ENCODE measurements around the gene UTP25.

Gene UTP25

DNA sequence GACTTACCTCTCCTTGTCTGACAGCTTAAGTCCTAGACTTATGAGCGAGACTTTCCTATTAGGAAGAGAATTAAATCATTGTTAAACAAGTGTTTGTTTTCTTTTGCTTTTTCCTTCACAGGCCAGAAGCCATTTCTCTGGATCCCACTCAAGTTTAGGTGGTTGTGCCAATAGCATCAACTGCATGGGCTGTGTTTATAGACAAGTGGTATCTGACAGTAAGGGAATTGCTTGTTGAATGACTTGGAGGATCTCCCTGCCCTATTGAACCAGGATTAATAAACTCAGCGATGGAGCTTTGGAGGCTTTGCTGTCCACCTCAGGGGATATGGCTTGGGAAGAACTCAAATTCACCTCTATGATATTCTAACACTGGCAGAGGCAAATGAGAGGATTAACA, 43.7 kb downstream of the UTP25 start:
- Histone ChIP-seq H3K9me3 (ENCODE audit: control insufficient read depth in 2 of 2, low read length in 2 of 2) (no peaks in the 10 kb centered on the region), H3K27ac (ENCODE audit: low read length) (no peak overlapping the region), H3K4me3 (ENCODE audit: low read length in 2 of 2) (no peak overlapping the region), H3K4me1 (ENCODE audit: control insufficient read depth, insufficient read depth, low read length) (no peaks in the 10 kb centered on the region), H3K9ac (ENCODE audit: low read length in 2 of 2) (no peak overlapping the region), H3K36me3 (ENCODE audit: control insufficient read depth in 2 of 2, insufficient read depth in 2 of 2, low read length in 2 of 2) (no peaks in the 10 kb centered on the region), H3K27me3 (ENCODE audit: control insufficient read depth in 1 of 2, insufficient read depth in 2 of 2, low read length in 2 of 2) (no peaks in the 10 kb centered on the region)

DNA sequence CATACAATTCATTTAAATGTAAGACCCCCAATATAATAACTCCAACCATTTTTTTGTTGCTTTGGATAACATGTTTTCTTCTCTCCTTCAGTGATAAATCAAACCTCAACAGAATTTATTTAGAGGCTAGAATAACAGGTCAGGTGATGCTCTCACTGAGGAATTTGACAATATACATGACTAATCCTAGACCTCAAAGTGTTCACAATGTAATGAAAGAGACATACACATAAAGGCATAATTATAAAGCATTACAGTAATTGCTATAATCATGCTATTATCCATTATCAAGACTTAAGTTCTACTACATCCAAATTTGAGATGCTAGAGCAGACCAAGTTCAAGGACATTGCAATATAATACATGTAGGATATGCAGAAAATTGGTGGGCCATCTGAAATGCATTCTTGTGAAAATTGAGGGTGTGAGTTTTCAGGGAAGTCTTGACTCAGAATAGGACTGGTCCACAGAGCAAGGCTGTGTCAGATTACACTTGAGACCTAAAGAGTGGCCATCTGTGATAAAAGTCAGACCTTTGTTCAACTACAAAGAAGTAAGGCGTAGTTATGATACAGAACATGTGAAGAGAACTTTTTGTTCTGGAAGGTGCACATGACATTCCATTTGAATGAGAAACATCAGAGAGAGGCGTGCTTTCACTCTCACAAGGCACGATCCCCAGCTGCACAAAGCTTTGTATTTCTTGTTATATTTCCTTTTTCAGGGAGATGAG, 45.5 kb downstream of the UTP25 start:
- Histone ChIP-seq H3K27me3 (ENCODE audit: control insufficient read depth in 1 of 2, insufficient read depth in 2 of 2, low read length in 2 of 2) (no peaks in the 10 kb centered on the region), H3K36me3 (ENCODE audit: control insufficient read depth in 2 of 2, insufficient read depth in 2 of 2, low read length in 2 of 2) (no peaks in the 10 kb centered on the region), H3K9ac (ENCODE audit: low read length in 2 of 2) (no peak overlapping the region), H3K4me1 (ENCODE audit: control insufficient read depth, insufficient read depth, low read length) (no peaks in the 10 kb centered on the region), H3K27ac (ENCODE audit: low read length) (no peak overlapping the region), H3K4me3 (ENCODE audit: low read length in 2 of 2) (no peak overlapping the region), H3K9me3 (ENCODE audit: control insufficient read depth in 2 of 2, low read length in 2 of 2) (no peaks in the 10 kb centered on the region)

DNA sequence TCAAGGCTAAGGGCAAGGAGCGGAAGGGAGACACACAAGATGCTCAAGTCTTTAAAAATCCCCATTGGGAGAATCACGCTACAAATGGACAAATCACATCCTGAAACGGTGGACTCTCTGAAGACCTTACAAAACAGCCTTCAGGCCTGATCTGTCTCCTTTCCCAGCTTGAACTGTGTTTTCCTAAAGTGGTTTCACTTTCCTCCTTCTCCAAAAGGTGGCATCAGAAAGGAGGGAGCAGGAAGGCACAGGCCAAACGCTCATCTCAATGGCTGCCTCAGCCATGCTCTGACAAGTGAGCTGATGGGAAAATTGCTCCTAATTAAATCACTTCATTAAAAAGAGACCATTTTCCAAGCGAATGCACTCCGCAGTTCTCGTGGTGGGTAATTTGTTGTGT, 47.7 kb downstream of the UTP25 start:
- Histone ChIP-seq H3K27ac (ENCODE audit: low read length) (no peak overlapping the region), H3K36me3 (ENCODE audit: control insufficient read depth in 2 of 2, insufficient read depth in 2 of 2, low read length in 2 of 2) (no peaks in the 10 kb centered on the region)

DNA sequence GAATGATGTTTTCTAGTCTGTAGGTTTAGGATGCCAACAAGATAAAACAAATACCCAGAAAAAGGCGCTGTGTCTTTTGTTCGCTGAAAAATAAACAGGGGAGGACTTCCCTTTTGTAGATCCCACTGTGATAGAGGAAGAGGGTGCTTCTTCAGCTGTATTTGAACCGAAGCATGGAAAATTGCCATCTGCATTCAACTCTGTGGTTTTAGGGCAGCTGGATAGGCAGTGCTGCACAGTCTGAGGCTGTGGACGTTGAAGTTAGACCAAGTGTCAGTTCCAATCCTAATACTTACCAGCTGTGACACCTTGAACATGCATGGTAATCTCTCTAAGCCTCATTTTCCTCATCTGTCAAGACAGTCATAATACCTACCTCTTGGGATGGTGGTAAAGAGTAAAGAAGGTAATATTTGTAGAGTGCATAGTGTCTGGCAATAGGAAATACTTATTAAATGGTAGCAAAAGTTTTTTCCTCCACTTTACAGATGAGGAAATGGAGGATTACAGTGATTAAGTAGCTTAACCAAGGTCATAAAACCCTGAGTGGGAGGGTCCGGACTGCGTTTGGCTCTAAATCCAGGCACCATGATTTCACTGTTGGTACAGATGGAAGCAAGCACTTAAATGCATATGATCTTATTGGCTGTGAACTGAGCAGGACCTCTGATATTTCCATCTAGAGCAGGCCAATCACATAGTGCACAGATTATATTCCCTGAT, 48.5 kb downstream of the UTP25 start:
- Histone ChIP-seq H3K36me3 (ENCODE audit: control insufficient read depth in 2 of 2, insufficient read depth in 2 of 2, low read length in 2 of 2) (no peaks in the 10 kb centered on the region), H3K9ac (ENCODE audit: low read length in 2 of 2) (no peak overlapping the region), H3K4me1 (ENCODE audit: control insufficient read depth, insufficient read depth, low read length) (no peaks in the 10 kb centered on the region), H3K9me3 (ENCODE audit: control insufficient read depth in 2 of 2, low read length in 2 of 2) (no peaks in the 10 kb centered on the region), H3K4me3 (ENCODE audit: low read length in 2 of 2) (no peak overlapping the region), H3K27me3 (ENCODE audit: control insufficient read depth in 1 of 2, insufficient read depth in 2 of 2, low read length in 2 of 2) (peaks cover under 1 to 6% of the 10 kb centered on the region in 2 donors), H3K27ac (ENCODE audit: low read length) (no peak overlapping the region)

More for the DNA sequence above, 47.7 kb downstream of the UTP25 start:
- H3K9me3 ChIP-seq (ENCODE audit: control insufficient read depth in 2 of 2, low read length in 2 of 2), result no peaks in the 10 kb centered on the region
- no peaks in the 10 kb centered on the region for H3K4me1 ChIP-seq (ENCODE audit: control insufficient read depth, insufficient read depth, low read length)
- peaks cover 0 to 6% of the 10 kb centered on the region in 2 donors for H3K27me3 ChIP-seq (ENCODE audit: control insufficient read depth in 1 of 2, insufficient read depth in 2 of 2, low read length in 2 of 2)
- H3K9ac ChIP-seq (ENCODE audit: low read length in 2 of 2), result no peak overlapping the region
- H3K4me3 ChIP-seq (ENCODE audit: low read length in 2 of 2), result no peak overlapping the region

DNA sequence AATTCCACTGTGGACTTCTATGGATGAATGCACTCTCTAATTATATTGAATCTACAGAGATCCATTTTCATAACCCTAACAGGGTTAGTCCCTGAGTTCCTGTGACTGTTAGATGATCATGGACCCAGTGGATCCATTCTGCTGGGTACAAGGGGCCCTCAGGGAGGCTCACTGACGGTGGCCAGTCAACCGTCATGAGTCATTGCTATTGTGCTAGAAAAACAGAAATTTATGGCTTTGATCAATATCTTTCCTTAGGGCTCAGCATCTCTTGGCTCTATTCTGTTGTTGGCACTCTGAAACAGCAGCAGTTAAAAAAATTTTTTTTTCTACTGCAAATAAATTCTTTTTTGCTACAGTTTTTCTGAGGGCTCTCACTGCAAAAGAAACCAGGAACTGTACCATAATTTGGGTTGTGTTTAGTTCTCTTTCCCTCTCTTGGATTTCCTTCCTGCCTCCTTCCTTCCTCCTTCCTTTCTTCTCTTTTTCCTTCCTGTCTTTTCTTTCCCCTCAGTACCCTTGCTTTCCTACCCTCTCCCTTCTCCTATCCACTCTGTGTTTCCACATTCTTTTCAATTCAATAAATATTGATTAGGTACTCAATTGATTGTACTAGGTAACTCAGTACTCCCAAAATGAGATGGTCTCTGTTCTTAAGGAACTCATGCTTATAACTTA, 49.5 kb downstream of the UTP25 start:
- no peaks in the 10 kb centered on the region for H3K9me3 ChIP-seq (ENCODE audit: control insufficient read depth in 2 of 2, low read length in 2 of 2)
- H3K27me3 ChIP-seq (ENCODE audit: control insufficient read depth in 1 of 2, insufficient read depth in 2 of 2, low read length in 2 of 2), result peaks cover 2 to 9% of the 10 kb centered on the region in 2 donors
- H3K27ac ChIP-seq (ENCODE audit: low read length), result no peak overlapping the region

DNA sequence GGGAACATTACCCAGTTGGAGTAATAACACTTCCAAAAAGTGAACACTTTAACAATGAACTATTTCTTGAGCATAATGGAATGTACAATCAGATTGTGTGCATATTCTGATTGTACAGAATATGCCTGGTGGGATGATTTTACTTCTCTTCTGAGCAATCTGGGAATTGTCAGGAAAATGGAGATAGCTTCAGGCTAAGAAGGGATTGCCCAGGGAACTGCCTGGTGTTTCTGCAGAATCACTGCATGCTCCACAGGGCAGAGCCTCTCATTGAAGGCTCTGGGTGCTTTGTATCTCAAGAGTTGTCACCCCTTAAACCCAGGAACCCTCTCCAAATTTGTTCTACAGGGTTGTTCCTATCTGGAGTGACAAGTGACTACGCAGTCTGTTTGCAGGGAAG, 51.2 kb downstream of the UTP25 start:
- no peak overlapping the region for H3K4me3 ChIP-seq (ENCODE audit: low read length in 2 of 2)

More for the DNA sequence above, 49.5 kb downstream of the UTP25 start:
- Histone ChIP-seq H3K4me1 (ENCODE audit: control insufficient read depth, insufficient read depth, low read length) (no peaks in the 10 kb centered on the region), H3K9ac (ENCODE audit: low read length in 2 of 2) (no peak overlapping the region), H3K4me3 (ENCODE audit: low read length in 2 of 2) (no peak overlapping the region), H3K36me3 (ENCODE audit: control insufficient read depth in 2 of 2, insufficient read depth in 2 of 2, low read length in 2 of 2) (no peaks in the 10 kb centered on the region)

DNA sequence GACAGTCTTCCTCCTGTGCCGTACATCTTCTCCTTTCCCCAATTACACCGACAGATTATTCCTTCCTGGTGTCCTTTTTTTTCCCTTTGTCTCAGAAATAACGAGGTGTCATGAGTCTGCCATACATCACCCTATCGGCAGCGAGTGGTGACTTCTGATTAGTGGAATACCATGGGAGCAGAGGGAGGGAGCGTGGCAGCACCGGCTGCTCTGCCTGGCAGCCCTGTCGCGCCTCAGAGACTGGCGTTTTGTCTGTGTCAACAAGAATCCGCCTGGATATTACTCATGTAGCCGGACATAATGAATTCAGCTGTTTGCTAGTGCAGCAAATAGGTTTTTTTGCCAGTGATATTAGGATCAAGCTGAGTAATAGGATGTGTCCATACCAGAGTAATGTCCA, 51.8 kb downstream of the UTP25 start:
- peaks cover 2 to 9% of the 10 kb centered on the region in 2 donors for H3K27me3 ChIP-seq (ENCODE audit: control insufficient read depth in 1 of 2, insufficient read depth in 2 of 2, low read length in 2 of 2)
- no peaks in the 10 kb centered on the region for H3K9me3 ChIP-seq (ENCODE audit: control insufficient read depth in 2 of 2, low read length in 2 of 2)
- no peak overlapping the region for H3K4me3 ChIP-seq (ENCODE audit: low read length in 2 of 2)
- H3K36me3 ChIP-seq (ENCODE audit: control insufficient read depth in 2 of 2, insufficient read depth in 2 of 2, low read length in 2 of 2), result no peaks in the 10 kb centered on the region
- H3K27ac ChIP-seq (ENCODE audit: low read length), result no peak overlapping the region
- no peak overlapping the region for H3K9ac ChIP-seq (ENCODE audit: low read length in 2 of 2)
- H3K4me1 ChIP-seq (ENCODE audit: control insufficient read depth, insufficient read depth, low read length), result no peaks in the 10 kb centered on the region

More for the DNA sequence above, 51.2 kb downstream of the UTP25 start:
- no peaks in the 10 kb centered on the region for H3K4me1 ChIP-seq (ENCODE audit: control insufficient read depth, insufficient read depth, low read length)
- peaks cover 2 to 9% of the 10 kb centered on the region in 2 donors for H3K27me3 ChIP-seq (ENCODE audit: control insufficient read depth in 1 of 2, insufficient read depth in 2 of 2, low read length in 2 of 2)
- H3K36me3 ChIP-seq (ENCODE audit: control insufficient read depth in 2 of 2, insufficient read depth in 2 of 2, low read length in 2 of 2), result no peaks in the 10 kb centered on the region
- no peak overlapping the region for H3K27ac ChIP-seq (ENCODE audit: low read length)
- H3K9ac ChIP-seq (ENCODE audit: low read length in 2 of 2), result no peak overlapping the region
- no peaks in the 10 kb centered on the region for H3K9me3 ChIP-seq (ENCODE audit: control insufficient read depth in 2 of 2, low read length in 2 of 2)

DNA sequence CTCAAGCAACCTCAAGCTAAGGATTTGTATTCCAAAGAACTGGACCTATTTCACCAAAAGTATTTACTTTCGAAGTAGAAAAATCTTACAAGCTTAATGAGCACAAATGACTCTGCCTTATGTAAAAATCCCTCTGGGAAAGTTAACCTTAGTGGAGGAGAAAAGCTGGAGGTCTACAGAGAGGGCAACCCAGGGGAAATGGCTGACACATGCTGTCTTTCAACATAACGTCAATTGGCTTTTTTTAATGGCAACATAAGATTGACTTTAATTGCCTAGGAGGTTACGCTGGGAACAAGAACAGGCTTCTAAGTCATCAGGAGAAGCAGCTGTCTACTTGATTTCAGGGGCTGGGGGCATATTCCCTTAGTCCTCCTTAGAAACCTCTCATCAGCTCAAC, 52.3 kb downstream of the UTP25 start:
- no peaks in the 10 kb centered on the region for H3K36me3 ChIP-seq (ENCODE audit: control insufficient read depth in 2 of 2, insufficient read depth in 2 of 2, low read length in 2 of 2)

DNA sequence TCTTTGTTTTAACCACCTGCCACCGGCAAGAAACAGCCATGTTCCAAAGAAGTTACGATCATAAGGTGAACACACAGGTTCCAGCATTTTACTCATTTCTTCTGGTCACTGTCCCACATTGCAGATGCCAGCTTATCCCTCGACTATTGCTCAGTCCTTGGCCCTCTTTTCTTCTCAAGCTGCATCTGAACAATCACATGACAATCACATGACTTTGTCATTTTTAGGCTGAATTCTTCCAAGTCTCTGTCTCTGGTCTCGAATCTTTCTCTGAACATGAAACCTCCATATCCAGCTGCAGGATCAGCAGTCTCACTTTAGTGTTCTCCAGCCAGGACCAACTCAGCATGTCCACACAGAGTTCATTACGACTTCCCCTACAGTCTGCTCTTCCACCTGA, 53.8 kb downstream of the UTP25 start:
- no peaks in the 10 kb centered on the region for H3K36me3 ChIP-seq (ENCODE audit: control insufficient read depth in 2 of 2, insufficient read depth in 2 of 2, low read length in 2 of 2)
- H3K27ac ChIP-seq (ENCODE audit: low read length), result no peak overlapping the region
- no peaks in the 10 kb centered on the region for H3K9me3 ChIP-seq (ENCODE audit: control insufficient read depth in 2 of 2, low read length in 2 of 2)
- H3K4me1 ChIP-seq (ENCODE audit: control insufficient read depth, insufficient read depth, low read length), result no peaks in the 10 kb centered on the region
- no peak overlapping the region for H3K9ac ChIP-seq (ENCODE audit: low read length in 2 of 2)
- peaks cover 2 to 9% of the 10 kb centered on the region in 2 donors for H3K27me3 ChIP-seq (ENCODE audit: control insufficient read depth in 1 of 2, insufficient read depth in 2 of 2, low read length in 2 of 2)
- H3K4me3 ChIP-seq (ENCODE audit: low read length in 2 of 2), result no peak overlapping the region

More for the DNA sequence above, 52.3 kb downstream of the UTP25 start:
- no peak overlapping the region for H3K4me3 ChIP-seq (ENCODE audit: low read length in 2 of 2)
- H3K27me3 ChIP-seq (ENCODE audit: control insufficient read depth in 1 of 2, insufficient read depth in 2 of 2, low read length in 2 of 2), result peaks cover 2 to 9% of the 10 kb centered on the region in 2 donors
- H3K27ac ChIP-seq (ENCODE audit: low read length), result no peak overlapping the region
- H3K9me3 ChIP-seq (ENCODE audit: control insufficient read depth in 2 of 2, low read length in 2 of 2), result no peaks in the 10 kb centered on the region
- no peaks in the 10 kb centered on the region for H3K4me1 ChIP-seq (ENCODE audit: control insufficient read depth, insufficient read depth, low read length)
- no peak overlapping the region for H3K9ac ChIP-seq (ENCODE audit: low read length in 2 of 2)

DNA sequence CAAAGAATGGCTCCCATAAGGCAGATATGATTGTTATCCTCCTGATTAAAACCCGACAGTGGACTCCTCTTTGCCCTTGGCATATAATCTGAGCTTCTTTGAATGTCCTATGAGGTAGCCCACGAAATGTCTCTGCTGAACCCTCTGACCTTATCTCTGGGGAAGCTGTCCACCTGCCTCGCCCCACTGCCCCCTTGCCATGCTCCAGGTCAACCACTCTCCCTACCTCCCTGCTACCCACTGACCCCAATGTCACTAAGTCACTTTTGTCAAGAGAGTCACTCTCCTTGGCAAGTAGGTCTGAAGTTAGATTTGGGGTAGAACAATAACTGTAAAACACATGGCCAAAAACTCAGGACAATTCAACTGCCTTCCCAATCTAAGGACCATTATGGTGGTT, 54.5 kb downstream of the UTP25 start:
- Histone ChIP-seq H3K27me3 (ENCODE audit: control insufficient read depth in 1 of 2, insufficient read depth in 2 of 2, low read length in 2 of 2) (peaks cover 2 to 9% of the 10 kb centered on the region in 2 donors), H3K36me3 (ENCODE audit: control insufficient read depth in 2 of 2, insufficient read depth in 2 of 2, low read length in 2 of 2) (no peaks in the 10 kb centered on the region), H3K9me3 (ENCODE audit: control insufficient read depth in 2 of 2, low read length in 2 of 2) (no peaks in the 10 kb centered on the region), H3K9ac (ENCODE audit: low read length in 2 of 2) (no peak overlapping the region), H3K4me3 (ENCODE audit: low read length in 2 of 2) (no peak overlapping the region), H3K4me1 (ENCODE audit: control insufficient read depth, insufficient read depth, low read length) (no peaks in the 10 kb centered on the region), H3K27ac (ENCODE audit: low read length) (no peak overlapping the region)
